NB4 (cell line): ENCODE data around the gene RXRA.

Experiments used
- DNase-seq: peaks from one replicate; pipeline ENCODE4 v3.0.0; 2010; ENCODE audit warnings: low read depth
- H3K4me3 ChIP-seq: one replicate; pipeline ENCODE4 v1.5.1; 2011; ENCODE audit warnings: mild to moderate bottlenecking, low read depth, low read length, moderate library complexity
- CTCF ChIP-seq: IDR thresholded peaks from one replicate; pipeline ENCODE4 v1.5.1; 2012; ENCODE audit warnings: low read depth, low read length
- MAX ChIP-seq: IDR thresholded peaks from 2 replicates; pipeline ENCODE4 v1.6.1; 2011; ENCODE audit warnings: low read depth, low read length
- MYC ChIP-seq: IDR thresholded peaks from 2 replicates; pipeline ENCODE4 v1.6.1; 2011; ENCODE audit warnings: low read depth, low read length
- POLR2A ChIP-seq: IDR thresholded peaks from 2 replicates; pipeline ENCODE4 v1.6.1; 2011; ENCODE audit warnings: mild to moderate bottlenecking; ENCODE audit not compliant: insufficient read length; ENCODE audit errors: extremely low read depth

The RXRA gene

GRCh38 chr9:134336924-134337323 lies 10.7 kb downstream of the RXRA start:
- H3K4me3 ChIP-seq = no peak overlapping the region
- TF ChIP-seq MAX = no peak
- no peak for TF ChIP-seq POLR2A
- no peak for TF ChIP-seq MYC
- TF ChIP-seq CTCF = no peak
- no peak for DNase-seq

- no peak for DNase-seq
- TF ChIP-seq MYC = no peak
- TF ChIP-seq CTCF = no peak
- H3K4me3 ChIP-seq = no peak overlapping the region
Measured at GRCh38 chr9:134337469-134337868, 11.2 kb downstream of the RXRA start.

GRCh38 chr9:134338394-134339182 lies 12.3 kb downstream of the RXRA start:
- TF ChIP-seq POLR2A (no peak), CTCF (no peak), MYC (no peak), MAX (no peak)
- no peak overlapping the region for H3K4me3 ChIP-seq
- no peak for DNase-seq

- no peak for TF ChIP-seq MAX
- no peak for TF ChIP-seq CTCF
- TF ChIP-seq POLR2A = no peak
- TF ChIP-seq MYC = no peak
- no peak overlapping the region for H3K4me3 ChIP-seq
- no peak for DNase-seq
Measured at GRCh38 chr9:134339183-134339806, 13.0 kb downstream of the RXRA start.

- H3K4me3 ChIP-seq = no peak overlapping the region
- peak; percentile 75 for DNase-seq
- peak; percentile 67; the same call in 1 of the 2 replicates for TF ChIP-seq MAX
- TF ChIP-seq MYC = peak; percentile 9; the same call in 1 of the 2 replicates
- TF ChIP-seq POLR2A = no peak
Measured at GRCh38 chr9:134340475-134341160, 14.4 kb downstream of the RXRA start.

- TF ChIP-seq MYC (no peak), MAX (no peak), CTCF (no peak), POLR2A (no peak)
- peak; percentile 64 for DNase-seq
- H3K4me3 ChIP-seq = no peak overlapping the region
Measured at GRCh38 chr9:134341306-134341705, 15.1 kb downstream of the RXRA start.
